ENCODE results near the gene SLC37A2.
"Not testable (repeated sequence)": the region's sequence is repeated elsewhere in the genome, so short reads cannot be mapped to it uniquely, and the experiment has no call there.

- TF ChIP-seq CTCF, POLR2A (IDR thresholded peaks at IDR 0.05): not testable (repeated sequence)
These were observed 26.4 kb downstream of the SLC37A2 start for GRCh38 chr11:125089481-125089880.
